Tongue (tissue), 3 donors: ENCODE data around the gene GRM4. TPM values are rescaled to one million over a fixed set of nuclear protein-coding genes. Genes with fewer than 3 reads are reported as not detected.

ENCODE experiments used
- DNase-seq: peaks from one replicate; pipeline ENCODE4 v3.0.0-alpha.2; 2015
- small RNA-seq: library from RNA; depleted of rRNA; stranded (forward); fragments of <200 nt; gene quantifications from one replicate; pipeline ENCODE3, GENCODE V24; 2014; ENCODE audit warnings: low replicate concordance
- total RNA-seq: library from RNA; depleted of rRNA; stranded (reverse); fragments of >200 nt; gene quantifications from one replicate; pipeline ENCODE4 v1.2.3, GENCODE V29; 2014

The GRM4 gene
- total RNA-seq, 1 donor from 2014 or later = 0.51 TPM

DNA sequence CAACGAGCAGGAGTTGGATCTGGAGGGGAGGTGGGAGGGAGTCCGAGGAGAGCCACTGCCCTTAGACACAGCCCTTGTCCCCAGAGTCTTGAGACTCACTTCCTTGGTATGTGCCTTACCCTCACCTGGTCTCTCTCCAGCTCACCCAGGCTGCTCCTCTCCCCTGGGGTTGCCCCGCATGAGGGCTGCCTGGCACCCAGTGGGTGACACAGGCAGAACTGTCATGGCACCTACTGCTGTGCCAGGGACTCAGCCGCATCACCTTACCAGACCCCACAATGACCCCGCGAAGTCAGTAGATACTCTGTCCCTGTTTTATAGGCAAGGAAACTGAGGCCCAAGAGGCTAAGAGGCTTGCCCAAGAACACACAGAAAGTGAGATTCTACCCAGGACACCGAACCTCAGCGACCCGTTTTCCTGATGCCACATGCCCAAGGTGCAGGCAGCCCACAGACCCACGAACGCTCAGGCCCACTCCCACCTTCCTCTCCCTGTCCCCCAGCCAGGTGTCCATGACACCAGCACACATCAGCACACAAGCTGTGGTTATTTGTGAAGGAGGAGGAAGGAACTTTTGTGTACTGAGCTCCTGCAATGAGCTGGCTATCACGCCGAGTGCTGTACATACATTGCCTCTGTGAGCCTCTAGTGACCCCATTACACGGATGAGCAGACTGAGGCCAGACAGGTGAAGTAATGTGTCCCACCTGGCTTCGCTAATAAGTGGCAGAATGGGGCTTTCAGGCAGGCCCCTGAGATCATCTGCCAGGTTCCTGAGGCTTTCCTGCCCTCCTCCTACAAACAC lies 168.1 kb downstream of the GRM4 start:
- no peak for DNase-seq

DNA sequence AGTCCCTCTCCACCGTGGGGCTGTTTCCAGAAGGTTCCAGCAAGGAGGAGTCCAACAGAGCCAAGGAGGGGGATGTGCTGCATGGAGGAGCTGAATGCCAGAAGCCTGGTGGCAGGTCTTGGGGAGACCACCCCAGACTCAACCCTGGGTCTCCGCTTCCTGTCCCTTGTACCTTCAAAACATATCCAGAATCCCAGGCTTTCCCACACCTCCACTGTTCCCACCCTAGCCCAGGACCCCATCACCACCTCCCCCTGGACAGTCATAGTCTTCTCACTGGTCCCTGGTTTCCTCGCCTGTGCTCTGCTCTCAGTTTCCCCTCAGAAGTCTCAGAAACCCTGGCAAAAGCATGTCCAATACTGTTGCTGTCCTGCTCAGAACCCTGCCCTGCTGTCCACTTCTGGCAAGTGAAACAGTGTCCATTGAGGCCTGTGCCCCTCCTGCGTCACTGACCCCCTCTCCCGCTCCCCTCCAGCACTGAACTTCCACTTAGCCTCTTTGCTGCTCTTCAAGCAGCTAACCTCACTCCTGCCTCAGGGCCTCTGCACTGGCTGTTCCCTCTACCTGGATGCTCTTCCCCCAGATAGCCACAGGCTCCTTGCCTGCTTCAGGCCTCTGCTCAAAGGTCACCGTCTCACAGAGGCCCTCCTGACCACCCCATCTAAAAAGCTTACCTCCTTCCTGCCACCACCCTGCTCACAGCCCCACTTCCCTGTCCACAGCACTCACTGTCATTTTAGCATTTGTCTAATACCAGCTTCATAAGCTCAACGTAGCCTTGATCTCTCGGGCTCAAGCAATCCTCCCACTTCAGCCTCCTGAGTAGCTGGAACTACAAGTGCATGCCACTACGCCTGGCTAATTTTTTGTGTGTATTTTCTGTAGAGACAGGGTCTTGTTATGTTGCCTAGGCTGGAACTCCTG lies 169.2 kb downstream of the GRM4 start:
- no peak for DNase-seq

DNA sequence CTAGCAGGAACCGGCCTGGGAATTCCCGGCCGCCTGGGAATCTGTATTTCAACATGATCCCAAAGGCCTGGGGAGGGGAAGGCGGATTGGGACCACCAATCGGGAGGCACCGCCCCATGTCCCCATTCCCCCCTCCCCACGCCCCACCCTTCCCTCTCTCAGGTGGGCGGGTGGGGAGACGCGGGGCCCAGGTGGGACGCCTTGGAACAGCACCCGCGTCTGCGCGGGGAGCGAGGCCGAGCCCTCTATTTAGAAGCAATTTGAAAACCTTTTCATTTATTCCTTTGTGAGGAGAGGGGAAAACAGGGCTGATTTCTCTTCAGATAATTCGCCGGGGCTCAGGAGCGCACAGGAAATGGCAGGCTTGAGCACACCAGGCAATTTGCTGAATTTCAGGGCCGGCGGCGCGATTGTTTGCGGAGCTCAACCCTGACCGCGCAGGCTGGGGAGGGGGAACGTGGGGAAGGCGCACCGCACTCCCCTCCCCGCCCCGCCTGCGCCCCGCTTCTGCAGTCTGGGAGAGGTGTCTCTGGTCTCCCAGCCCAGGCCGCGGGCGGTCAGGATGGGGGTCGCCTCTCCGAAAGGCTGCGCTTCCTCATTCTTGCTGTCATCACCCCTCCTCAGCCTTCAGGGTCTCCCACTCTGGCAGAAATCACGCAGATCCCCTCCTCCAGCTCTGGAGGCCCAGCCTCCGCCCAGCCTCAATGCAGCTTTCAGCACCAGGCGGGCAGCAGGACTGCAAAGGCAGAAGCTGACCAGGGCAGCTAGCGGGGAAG lies 170.0 kb downstream of the GRM4 start:
- no peak for DNase-seq

DNA sequence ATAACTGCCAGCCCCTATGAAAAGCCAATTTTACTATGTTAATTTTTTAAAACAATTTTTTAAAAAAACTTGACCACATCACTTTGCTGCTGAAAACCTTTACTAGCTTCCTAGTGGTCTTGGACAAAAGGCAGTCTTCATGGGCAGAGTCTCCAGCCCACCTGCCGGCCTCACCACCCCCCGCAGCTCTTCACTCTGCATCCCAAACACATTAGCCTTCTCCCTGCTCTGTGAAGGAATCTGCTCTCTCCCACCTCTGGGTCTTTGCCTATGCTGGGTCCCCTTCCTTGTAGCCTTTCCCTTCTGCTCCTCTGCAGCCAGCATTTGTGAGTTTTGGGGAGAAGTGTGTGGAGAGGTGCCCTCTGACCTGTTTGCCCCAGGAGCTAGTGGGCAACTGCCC lies 171.4 kb downstream of the GRM4 start:
- DNase-seq = no peak

DNA sequence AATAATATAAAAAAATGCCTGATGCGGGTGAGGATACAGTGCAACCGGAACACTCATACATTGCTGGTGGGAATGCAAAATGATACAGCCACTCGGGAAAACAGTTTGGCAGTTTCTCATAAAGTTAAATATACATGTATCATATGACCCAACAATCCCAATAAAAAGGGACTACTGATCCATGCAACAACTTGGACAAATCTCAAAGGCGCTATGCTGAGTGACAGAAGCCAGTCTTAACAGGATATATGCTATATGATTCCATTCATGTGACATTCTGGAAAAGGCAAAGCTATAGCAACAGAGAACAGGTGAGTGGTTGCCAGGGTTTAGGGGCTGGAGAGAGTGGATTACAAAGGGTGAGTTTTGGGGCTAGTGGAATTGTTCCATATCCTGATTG lies 171.9 kb downstream of the GRM4 start:
- no peak for DNase-seq

DNA sequence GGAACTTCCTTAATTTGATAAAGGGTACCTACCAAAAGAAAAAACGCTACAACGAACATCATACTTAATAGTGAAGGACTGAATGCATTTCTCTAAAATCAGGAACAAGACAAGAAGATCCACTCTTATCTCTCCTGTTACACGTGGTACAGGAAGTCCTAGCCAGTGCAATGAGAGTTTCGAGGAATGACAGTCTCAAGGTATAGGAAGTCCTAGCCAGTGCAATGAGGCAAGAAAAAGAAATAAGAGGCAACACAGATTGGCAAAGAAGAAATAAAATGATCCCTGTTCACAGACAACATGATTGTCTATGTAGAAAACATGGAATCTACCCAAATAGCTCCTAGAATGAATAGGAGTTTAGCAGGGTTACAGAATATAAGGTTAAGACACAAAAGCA lies 174.3 kb downstream of the GRM4 start:
- no peak for DNase-seq

Small RNA genes within 50 kb of the gene (small RNA-seq; reads per million reads assigned to genes)
- gene MIR1275 = not detected

Other genes starting within 250 kb of the GRM4 start
- 30.4 TPM for gene HMGA1, start 90.8 kb upstream of the GRM4 start, total RNA-seq
- 5.2 TPM for gene SMIM29, start 102.9 kb upstream of the GRM4 start, total RNA-seq
- gene NUDT3, start 246.6 kb upstream of the GRM4 start, total RNA-seq = 65.0 TPM